ENCODE measurements around the gene KYAT1.

The KYAT1 gene

DNA sequence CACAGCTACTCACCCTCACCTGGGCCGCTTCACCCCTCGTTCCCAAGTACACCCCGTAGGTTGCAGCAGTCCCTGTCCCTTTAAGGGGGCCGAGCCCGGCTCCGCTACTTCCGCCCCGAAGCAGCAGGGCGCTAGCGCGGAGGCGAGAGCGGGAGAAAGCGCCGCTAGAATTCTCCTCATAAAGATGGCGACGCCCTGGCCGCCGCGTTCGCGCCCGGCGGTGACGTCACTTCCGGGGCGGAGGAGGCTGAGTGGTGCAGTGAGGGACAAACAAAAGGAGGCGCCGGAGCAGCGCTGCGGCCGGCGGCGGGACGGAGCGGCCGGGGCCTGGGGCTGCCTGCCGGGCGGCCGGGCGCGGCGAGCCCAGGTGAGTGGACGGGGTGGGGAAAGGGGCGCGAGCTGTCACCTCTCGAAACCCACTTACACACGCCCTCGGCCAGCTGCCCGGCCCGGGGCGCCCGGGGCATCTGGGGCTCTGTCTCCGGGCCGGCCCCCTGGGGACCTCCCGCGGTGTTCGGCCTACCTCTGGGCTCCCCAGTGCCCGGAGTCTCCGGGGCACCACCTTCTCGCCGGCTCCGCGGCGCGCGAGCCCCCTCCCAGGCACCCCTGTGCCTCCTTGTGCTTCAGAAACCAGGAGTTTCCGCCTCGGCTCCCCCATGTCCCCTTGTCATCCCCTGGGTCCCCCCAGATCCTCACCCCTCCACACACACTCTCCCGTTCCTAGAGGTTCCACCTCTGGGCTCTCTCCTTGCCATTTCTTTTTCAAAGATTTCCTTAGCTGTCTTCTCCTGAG lies at the start of gene KYAT1, which contains the start of gene LRRC8A:
KYAT1 (minus strand) TSS at position 67 of the 793 bp plus-strand sequence. CDS start 36,545 bp downstream, outside the sequence.
LRRC8A (plus strand) TSS at position 250 of the 793 bp plus-strand sequence. CDS start 25,032 bp downstream, outside the sequence.
- ATAC-seq (replicated peaks; ENCODE audit: extremely low read depth, poor library complexity, severe bottlenecking) (peak; percentile 96), DNase-seq (ENCODE audit: low spot score in 2 of 2) (peak; percentile 96 to 97)
- H3K4me1 Mint-ChIP-seq, result peaks cover 71% of the 10 kb centered on the region
- H3K27me3 Mint-ChIP-seq, result no peaks in the 10 kb centered on the region
- H3K4me3 Mint-ChIP-seq, result peak within 1 kb of the TSS; percentile 90
- peak within 1 kb of the TSS; percentile 95 for H3K27ac Mint-ChIP-seq (ENCODE audit: low read depth)
- H3K36me3 Mint-ChIP-seq (ENCODE audit: insufficient read depth), result peaks cover 13% of the 10 kb centered on the region
- no peaks in the 10 kb centered on the region for H3K9me3 Mint-ChIP-seq

DNA sequence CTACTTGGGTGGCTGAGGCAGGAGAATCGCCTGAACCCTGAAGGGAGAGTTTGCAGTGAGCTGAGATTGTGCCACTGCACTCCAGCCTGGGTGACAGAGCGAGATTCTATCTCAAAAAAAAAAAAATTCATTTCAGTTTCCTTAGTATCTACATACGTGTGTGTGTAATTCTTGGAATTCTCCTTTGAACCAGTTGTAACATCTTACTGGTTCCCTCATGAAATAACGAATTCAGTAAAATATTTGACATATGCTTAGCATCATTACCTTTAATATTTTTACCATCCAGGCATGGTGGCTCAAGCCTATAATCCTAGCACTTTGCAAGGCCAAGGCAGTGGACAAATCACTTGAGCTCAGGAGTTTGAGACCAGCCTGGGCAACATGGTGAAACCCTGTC lies 47.8 kb upstream of the KYAT1 start:
- no peak for ATAC-seq (replicated peaks; ENCODE audit: extremely low read depth, poor library complexity, severe bottlenecking)
- H3K36me3 Mint-ChIP-seq (ENCODE audit: insufficient read depth), result no peaks in the 10 kb centered on the region
- peaks cover 11% of the 10 kb centered on the region for H3K4me1 Mint-ChIP-seq
- H3K27ac Mint-ChIP-seq (ENCODE audit: low read depth), result no peak overlapping the region
- no peak for DNase-seq (ENCODE audit: low spot score in 2 of 2)
- H3K9me3 Mint-ChIP-seq, result no peaks in the 10 kb centered on the region
- no peak overlapping the region for H3K4me3 Mint-ChIP-seq
- no peaks in the 10 kb centered on the region for H3K27me3 Mint-ChIP-seq

DNA sequence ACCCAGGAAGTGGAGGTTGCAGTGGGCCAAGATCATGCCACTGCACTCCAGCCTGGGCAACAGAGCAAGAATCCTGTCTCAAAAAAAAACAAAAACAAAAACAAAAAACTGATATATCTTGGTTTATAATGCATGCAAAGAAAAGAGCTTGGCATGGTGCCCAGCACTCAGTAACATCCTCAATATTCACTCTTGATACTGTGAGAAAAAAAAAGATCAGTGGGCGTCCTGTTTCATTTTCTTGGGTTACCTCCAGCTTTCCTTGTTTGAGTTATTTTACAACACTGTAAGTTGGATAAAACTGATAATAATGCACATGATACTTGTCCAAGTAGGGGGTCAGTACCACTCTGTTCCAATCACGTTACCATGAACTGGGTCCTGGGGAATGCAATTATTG lies 46.9 kb upstream of the KYAT1 start:
- peaks cover 11% of the 10 kb centered on the region for H3K4me1 Mint-ChIP-seq
- ATAC-seq (replicated peaks; ENCODE audit: extremely low read depth, poor library complexity, severe bottlenecking), result no peak
- H3K9me3 Mint-ChIP-seq, result no peaks in the 10 kb centered on the region
- no peak overlapping the region for H3K27ac Mint-ChIP-seq (ENCODE audit: low read depth)
- H3K36me3 Mint-ChIP-seq (ENCODE audit: insufficient read depth), result no peaks in the 10 kb centered on the region
- no peak for DNase-seq (ENCODE audit: low spot score in 2 of 2)
- H3K27me3 Mint-ChIP-seq, result no peaks in the 10 kb centered on the region
- no peak overlapping the region for H3K4me3 Mint-ChIP-seq

DNA sequence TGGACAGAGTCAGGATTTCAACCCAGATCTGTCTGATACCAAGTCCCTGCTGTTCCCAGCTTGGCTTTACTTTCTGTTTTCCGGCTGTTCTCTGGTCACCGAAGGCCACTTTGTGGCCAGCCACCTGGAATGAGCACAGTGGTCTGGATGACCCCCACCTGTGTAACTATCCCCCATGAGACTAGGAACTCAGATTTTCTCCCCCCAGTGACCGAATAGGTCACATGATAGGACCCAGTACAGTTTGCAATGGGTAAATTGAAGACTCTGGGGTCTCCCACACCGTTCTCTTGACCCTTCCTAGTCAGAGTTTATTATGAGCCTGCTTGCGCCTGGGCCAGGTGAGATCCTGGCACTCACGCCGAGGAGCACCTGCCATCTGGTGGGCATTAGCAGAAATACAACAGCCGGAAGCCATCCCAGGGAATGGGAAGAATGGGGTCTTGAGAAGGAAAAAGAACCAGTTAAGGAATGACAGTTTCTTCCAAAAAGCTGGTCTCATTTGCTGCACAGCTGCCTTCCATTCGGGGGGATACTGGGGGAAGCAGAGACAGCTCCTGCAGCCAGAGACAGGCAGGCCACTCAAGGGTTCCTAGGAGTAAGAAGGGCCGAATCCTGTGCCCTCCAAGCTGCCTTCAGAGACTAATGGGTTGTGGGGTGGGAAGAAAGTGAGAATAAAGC lies 46.1 kb upstream of the KYAT1 start:
- peaks cover 11% of the 10 kb centered on the region for H3K4me1 Mint-ChIP-seq
- no peak overlapping the region for H3K4me3 Mint-ChIP-seq
- H3K36me3 Mint-ChIP-seq (ENCODE audit: insufficient read depth), result no peaks in the 10 kb centered on the region
- DNase-seq (ENCODE audit: low spot score in 2 of 2) (peak; percentile 23 to 28), ATAC-seq (replicated peaks; ENCODE audit: extremely low read depth, poor library complexity, severe bottlenecking) (peak; percentile 40)
- H3K9me3 Mint-ChIP-seq, result no peaks in the 10 kb centered on the region
- H3K27ac Mint-ChIP-seq (ENCODE audit: low read depth), result no peak overlapping the region
- H3K27me3 Mint-ChIP-seq, result no peaks in the 10 kb centered on the region

DNA sequence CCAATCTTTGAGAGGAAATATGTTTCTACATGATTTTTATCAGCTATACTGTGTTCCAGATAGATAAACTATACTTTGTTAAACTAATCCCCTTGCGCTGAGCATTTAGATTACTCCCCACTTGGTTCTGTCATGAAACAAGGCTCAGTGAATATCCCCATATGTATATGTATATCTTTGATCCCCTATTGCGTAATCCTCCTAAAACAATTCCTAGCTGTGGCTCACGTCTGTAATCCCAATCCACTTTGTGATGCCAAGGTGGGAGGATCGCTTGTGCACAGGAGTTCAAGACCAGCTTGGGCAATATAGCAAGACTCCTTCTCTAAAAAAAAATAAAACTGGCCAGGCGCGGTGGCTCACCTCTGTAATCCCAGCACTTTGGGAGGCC lies 41.7 kb upstream of the KYAT1 start:
- Mint-ChIP-seq H3K4me3 (no peak overlapping the region), H3K36me3 (ENCODE audit: insufficient read depth) (peaks cover 6% of the 10 kb centered on the region), H3K9me3 (no peaks in the 10 kb centered on the region), H3K4me1 (peaks cover 11% of the 10 kb centered on the region), H3K27me3 (no peaks in the 10 kb centered on the region), H3K27ac (ENCODE audit: low read depth) (no peak overlapping the region)
- no peak for ATAC-seq (replicated peaks; ENCODE audit: extremely low read depth, poor library complexity, severe bottlenecking)
- no peak for DNase-seq (ENCODE audit: low spot score in 2 of 2)

DNA sequence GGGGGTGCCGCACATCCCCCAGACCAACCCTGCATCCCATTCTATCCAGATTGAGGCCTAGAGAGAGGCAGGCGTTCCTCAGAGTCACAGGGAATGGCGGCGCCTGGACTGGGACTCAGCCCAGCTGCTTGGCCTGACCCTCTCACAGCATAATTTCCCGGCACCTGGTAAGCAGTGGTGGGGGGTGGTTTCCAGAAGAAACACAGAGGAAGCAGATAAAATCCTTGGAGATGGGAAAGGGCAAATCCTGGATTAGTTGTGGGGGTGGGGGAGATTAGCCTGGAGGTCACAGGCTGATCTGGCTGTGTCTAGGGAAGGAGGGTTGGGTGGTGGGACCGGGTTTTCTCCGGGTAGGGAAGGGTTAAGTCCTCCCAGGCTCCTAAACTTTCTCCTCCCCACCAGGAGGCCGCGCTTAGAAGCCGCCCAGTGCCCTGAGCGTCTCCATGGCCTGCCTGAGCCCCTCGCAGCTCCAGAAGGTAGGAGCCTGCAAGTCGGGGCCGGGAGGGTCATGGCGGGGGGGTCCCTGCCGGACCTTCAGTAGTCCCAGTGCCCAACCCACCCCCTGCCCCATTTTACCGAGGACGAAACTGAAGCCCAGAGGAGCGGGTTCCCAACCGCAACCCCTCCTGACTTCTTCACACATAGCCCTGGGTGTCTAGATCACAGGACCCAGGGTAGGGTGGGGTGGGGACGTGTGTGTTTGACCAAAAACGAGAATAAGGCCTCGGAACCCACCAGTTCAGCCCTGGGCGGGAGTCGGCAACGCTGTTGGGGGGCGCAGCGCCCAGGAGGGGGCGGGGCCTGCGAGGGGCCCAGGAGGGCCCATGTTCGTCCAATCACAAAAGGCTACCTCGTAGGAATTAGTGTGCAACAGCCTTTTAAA lies 40.4 kb upstream of the KYAT1 start:
- ATAC-seq (replicated peaks; ENCODE audit: extremely low read depth, poor library complexity, severe bottlenecking) (no peak), DNase-seq (ENCODE audit: low spot score in 2 of 2) (no peak)

DNA sequence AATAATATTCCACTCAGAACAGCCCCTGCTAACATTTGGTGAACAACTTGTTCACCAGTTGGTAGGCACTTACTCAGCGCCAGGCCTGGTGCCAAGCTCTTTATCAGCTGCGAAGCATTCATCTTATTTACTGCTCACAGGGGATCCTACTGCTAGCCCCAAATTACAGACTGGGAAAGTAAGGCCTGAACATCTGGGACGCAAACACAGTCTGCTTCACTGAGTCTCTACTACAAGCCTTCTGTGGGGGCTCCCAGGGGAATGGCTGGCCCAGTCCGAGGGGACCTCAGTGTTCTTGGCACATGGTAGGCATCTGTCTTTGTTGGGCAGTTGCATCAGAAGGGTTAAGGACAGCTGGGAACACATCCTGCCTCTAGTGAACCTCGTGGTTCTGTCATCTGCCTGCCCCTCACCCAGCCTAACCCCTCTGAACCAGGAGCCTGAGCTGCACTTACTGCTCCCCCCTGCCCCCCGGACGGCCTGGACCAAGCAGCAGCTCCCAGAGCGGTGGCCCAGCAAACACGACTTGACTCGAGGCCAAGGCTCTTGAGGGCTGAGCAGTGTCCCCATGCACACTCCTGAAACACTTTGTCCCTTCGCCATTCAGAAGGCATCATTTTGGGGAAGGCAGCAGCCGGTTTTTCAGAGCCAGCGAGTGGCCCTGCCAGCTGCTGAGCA lies 38.8 kb upstream of the KYAT1 start, which contains the start of gene PHYHD1:
PHYHD1 (plus strand) TSS at position 602 of the 678 bp plus-strand sequence. CDS start 1,342 bp downstream, outside the sequence.
- no peak within 1 kb of the TSS for H3K4me3 Mint-ChIP-seq
- H3K27ac Mint-ChIP-seq (ENCODE audit: low read depth), result no peak within 1 kb of the TSS
- no peak for DNase-seq (ENCODE audit: low spot score in 2 of 2)

More for the DNA sequence above, 40.4 kb upstream of the KYAT1 start:
- no peaks in the 10 kb centered on the region for H3K27me3 Mint-ChIP-seq
- no peak overlapping the region for H3K27ac Mint-ChIP-seq (ENCODE audit: low read depth)
- H3K9me3 Mint-ChIP-seq, result no peaks in the 10 kb centered on the region
- H3K4me3 Mint-ChIP-seq, result no peak overlapping the region
- peaks cover 4% of the 10 kb centered on the region for H3K4me1 Mint-ChIP-seq
- H3K36me3 Mint-ChIP-seq (ENCODE audit: insufficient read depth), result peaks cover 17% of the 10 kb centered on the region

DNA sequence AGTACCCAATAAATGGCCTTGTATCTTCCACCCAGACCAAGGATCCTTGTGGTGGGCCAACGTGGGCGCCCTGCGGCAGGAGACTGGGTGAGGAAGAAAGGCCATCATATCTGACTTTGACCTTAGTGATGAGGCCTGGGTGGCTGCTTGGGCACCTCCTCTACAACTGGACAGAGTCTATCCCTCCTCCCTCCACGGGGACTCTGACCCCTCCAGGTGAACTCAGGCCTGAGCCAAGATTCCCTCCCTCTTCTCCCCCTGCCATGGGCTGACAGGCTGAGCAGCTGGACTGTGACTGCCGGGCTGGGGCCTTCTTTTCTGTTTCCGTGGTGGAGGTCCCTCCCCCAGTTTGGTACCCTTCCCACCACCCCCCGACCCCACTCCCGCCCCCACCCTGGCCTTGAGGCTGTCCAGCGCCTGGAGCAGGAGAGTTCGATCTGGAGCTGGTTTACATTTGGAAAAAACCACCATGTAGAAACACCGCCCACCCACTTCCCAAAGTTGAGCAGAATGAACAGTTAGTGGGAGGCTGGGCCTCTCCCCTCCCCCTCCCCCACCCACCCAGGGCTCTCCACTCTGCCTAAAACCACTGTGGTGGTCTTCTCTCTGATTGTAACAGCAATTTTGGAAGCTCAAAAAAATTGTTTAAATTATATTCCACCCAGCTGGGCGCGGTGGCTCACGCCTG lies 37.8 kb upstream of the KYAT1 start:
- ATAC-seq (replicated peaks; ENCODE audit: extremely low read depth, poor library complexity, severe bottlenecking), result no peak
- H3K27ac Mint-ChIP-seq (ENCODE audit: low read depth), result peak overlapping the region; percentile 59
- no peaks in the 10 kb centered on the region for H3K9me3 Mint-ChIP-seq
- peaks cover 29% of the 10 kb centered on the region for H3K36me3 Mint-ChIP-seq (ENCODE audit: insufficient read depth)
- no peak for DNase-seq (ENCODE audit: low spot score in 2 of 2)
- H3K4me3 Mint-ChIP-seq, result no peak overlapping the region
- no peaks in the 10 kb centered on the region for H3K4me1 Mint-ChIP-seq
- H3K27me3 Mint-ChIP-seq, result no peaks in the 10 kb centered on the region

More for the DNA sequence above, 38.8 kb upstream of the KYAT1 start, which contains the start of gene PHYHD1:
- no peaks in the 10 kb centered on the region for H3K9me3 Mint-ChIP-seq
- no peaks in the 10 kb centered on the region for H3K27me3 Mint-ChIP-seq
- ATAC-seq (replicated peaks; ENCODE audit: extremely low read depth, poor library complexity, severe bottlenecking), result no peak
- H3K4me1 Mint-ChIP-seq, result no peaks in the 10 kb centered on the region
- H3K36me3 Mint-ChIP-seq (ENCODE audit: insufficient read depth), result peaks cover 29% of the 10 kb centered on the region

DNA sequence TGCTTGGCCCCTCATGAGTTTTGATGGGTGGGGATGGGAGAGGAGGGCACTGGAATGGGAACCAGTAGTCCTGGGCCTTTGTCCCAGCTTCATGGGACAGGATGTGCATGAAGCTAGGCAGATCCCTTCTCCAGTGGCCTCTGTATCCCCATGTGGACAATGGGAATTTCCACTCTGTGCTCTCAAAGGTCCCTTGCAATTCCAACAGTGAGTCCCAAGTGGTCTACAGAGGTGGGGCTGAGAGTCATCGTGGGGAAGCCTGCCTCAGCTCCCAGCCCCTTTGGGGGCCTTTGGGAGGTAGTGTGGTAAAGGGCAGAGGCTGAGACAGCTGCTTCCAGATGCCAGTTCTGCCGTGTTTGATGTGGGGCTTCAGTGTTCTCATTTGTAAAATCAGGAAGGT lies 37.2 kb upstream of the KYAT1 start:
- Mint-ChIP-seq H3K36me3 (ENCODE audit: insufficient read depth) (peaks cover 29% of the 10 kb centered on the region), H3K9me3 (no peaks in the 10 kb centered on the region), H3K4me3 (no peak overlapping the region), H3K27ac (ENCODE audit: low read depth) (peak overlapping the region; percentile 59), H3K27me3 (no peaks in the 10 kb centered on the region), H3K4me1 (no peaks in the 10 kb centered on the region)
- no peak for ATAC-seq (replicated peaks; ENCODE audit: extremely low read depth, poor library complexity, severe bottlenecking)
- no peak for DNase-seq (ENCODE audit: low spot score in 2 of 2)

DNA sequence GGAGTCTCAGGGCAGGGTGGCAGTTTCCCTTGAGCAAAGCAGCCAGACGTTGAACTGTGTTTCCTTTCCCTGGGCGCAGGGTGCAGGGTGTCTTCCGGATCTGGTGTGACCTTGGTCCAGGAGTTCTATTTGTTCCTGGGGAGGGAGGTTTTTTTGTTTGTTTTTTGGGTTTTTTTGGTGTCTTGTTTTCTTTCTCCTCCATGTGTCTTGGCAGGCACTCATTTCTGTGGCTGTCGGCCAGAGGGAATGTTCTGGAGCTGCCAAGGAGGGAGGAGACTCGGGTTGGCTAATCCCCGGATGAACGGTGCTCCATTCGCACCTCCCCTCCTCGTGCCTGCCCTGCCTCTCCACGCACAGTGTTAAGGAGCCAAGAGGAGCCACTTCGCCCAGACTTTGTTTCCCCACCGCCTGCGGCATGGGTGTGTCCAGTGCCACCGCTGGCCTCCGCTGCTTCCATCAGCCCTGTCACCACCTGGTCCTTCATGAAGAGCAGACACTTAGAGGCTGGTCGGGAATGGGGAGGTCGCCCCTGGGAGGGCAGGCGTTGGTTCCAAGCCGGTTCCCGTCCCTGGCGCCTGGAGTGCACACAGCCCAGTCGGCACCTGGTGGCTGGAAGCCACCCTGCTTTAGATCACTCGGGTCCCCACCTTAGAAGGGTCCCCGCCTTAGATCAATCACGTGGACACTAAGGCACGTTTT lies 35.5 kb upstream of the KYAT1 start:
- H3K4me3 Mint-ChIP-seq, result no peak overlapping the region
- H3K36me3 Mint-ChIP-seq (ENCODE audit: insufficient read depth), result peaks cover 33% of the 10 kb centered on the region
- no peak overlapping the region for H3K27ac Mint-ChIP-seq (ENCODE audit: low read depth)
- H3K4me1 Mint-ChIP-seq, result peaks cover 15% of the 10 kb centered on the region
- DNase-seq (ENCODE audit: low spot score in 2 of 2) (no peak), ATAC-seq (replicated peaks; ENCODE audit: extremely low read depth, poor library complexity, severe bottlenecking) (no peak)
- H3K9me3 Mint-ChIP-seq, result no peaks in the 10 kb centered on the region
- H3K27me3 Mint-ChIP-seq, result no peaks in the 10 kb centered on the region

DNA sequence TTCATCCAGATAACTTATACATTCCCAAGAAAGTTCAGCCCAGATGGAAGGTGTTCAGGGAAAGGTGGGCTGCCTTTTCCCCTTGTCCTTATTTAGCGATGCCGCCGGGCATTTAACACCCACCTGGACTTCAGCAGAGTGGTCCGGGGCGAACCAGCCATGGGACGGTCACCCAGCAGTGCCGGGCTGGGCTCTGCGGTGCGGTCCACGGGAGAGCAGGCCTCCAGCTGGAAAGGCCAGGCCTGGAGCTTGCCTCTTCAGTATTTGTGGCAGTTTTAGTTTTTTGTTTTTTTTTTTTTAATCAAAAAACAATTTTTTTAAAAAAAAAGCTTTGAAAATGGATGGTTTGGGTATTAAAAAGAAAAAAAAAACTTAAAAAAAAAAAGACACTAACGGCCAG lies 35.0 kb upstream of the KYAT1 start:
- peaks cover 33% of the 10 kb centered on the region for H3K36me3 Mint-ChIP-seq (ENCODE audit: insufficient read depth)
- ATAC-seq (replicated peaks; ENCODE audit: extremely low read depth, poor library complexity, severe bottlenecking) (no peak), DNase-seq (ENCODE audit: low spot score in 2 of 2) (no peak)
- H3K9me3 Mint-ChIP-seq, result no peaks in the 10 kb centered on the region
- H3K4me1 Mint-ChIP-seq, result peaks cover 20% of the 10 kb centered on the region
- no peak overlapping the region for H3K4me3 Mint-ChIP-seq
- no peaks in the 10 kb centered on the region for H3K27me3 Mint-ChIP-seq
- no peak overlapping the region for H3K27ac Mint-ChIP-seq (ENCODE audit: low read depth)

All from central memory CD8-positive, alpha-beta T cell (primary cell).